GM10248 (cell line): ENCODE measurements around the gene FCER1G.

ENCODE experiments used
- CTCF ChIA-PET: fragments of 300-600 bp; sonication (Branson Sonifier 250); formaldehyde crosslinking; extraction: SDS; loops from one replicate; lab custom pipeline; 2021; ENCODE audit warnings: antibody characterized with exemption; lab: Yijun Ruan, JAX
- POLR2A ChIA-PET: fragments of 350-650 bp; sonication (Branson Sonifier 250); formaldehyde crosslinking; extraction: SDS; loops from one replicate; lab custom pipeline; 2020; ENCODE audit warnings: antibody characterized with exemption; lab: Yijun Ruan, JAX
- DNase-seq: peaks from one replicate; pipeline ENCODE4 v3.0.0; 2012; ENCODE audit errors: extremely low spot score
- CTCF ChIP-seq: IDR thresholded peaks from 2 replicates; pipeline ENCODE4 v1.5.1; 2012; ENCODE audit warnings: mild to moderate bottlenecking, low read depth; ENCODE audit errors: extremely low read depth, missing control alignments, control extremely low read depth

FCER1G gene

GRCh38 chr1:161171696-161172095 is 43.4 kb upstream of the FCER1G start:
- POLR2A ChIA-PET: no interaction called here
- TF ChIP-seq CTCF: no peak
- CTCF ChIA-PET: interaction anchor here (1.0 to 2.4 kb wide), 3 partner anchors 9 to 20 kb away, joined by 6 to 11 read pairs (median 6); no protein-coding TSS in a partner anchor
- DNase-seq: no peak

- DNase-seq: no peak
- POLR2A ChIA-PET: no interaction called here
- no peak for TF ChIP-seq CTCF
- CTCF ChIA-PET: interaction anchor here (1.9 kb wide), 1 partner anchor 20 kb away, joined by 11 read pairs; no protein-coding TSS in a partner anchor
Observed at GRCh38 chr1:161172349-161172748, 42.7 kb upstream of the FCER1G start.

- CTCF ChIA-PET: no interaction called here
- POLR2A ChIA-PET: no interaction called here
- TF ChIP-seq CTCF: no peak
- DNase-seq: no peak
Observed at GRCh38 chr1:161172776-161173376, 42.2 kb upstream of the FCER1G start.

GRCh38 chr1:161173711-161174110 is 41.4 kb upstream of the FCER1G start:
- DNase-seq: no peak
- no peak for TF ChIP-seq CTCF
- POLR2A ChIA-PET: no interaction called here
- CTCF ChIA-PET: no interaction called here

GRCh38 chr1:161174911-161175310 is 40.2 kb upstream of the FCER1G start:
- CTCF ChIA-PET: no interaction called here
- POLR2A ChIA-PET: no interaction called here
- no peak for TF ChIP-seq CTCF

GRCh38 chr1:161175771-161176453 is 39.2 kb upstream of the FCER1G start:
- TF ChIP-seq CTCF: no peak
- POLR2A ChIA-PET: interaction anchor here (0.5 to 1.0 kb wide), 3 partner anchors 10 to 225 kb away, joined by 4 to 7 read pairs (median 4); partner anchors contain the start of gene PPOX
- DNase-seq: no peak
- CTCF ChIA-PET: interaction anchor here (1.4 to 2.5 kb wide), 3 partner anchors 9 to 206 kb away, joined by 4 to 22 read pairs (median 7); partner anchors contain the start of gene PPOX

More at GRCh38 chr1:161174911-161175310, 40.2 kb upstream of the FCER1G start:
- DNase-seq: no peak
